HG03135 (cell line): ENCODE data around the gene YIPF6.
"Not testable (repeated sequence)": the region's sequence is repeated elsewhere in the genome, so short reads cannot be mapped to it uniquely, and the experiment has no call there.

Experiments used
- ATAC-seq: cut with Tn5 transposase; IDR thresholded peaks from one replicate; pipeline ENCODE4 v1.9.1; 2021; ENCODE audit warnings: mild to moderate bottlenecking, moderate library complexity; ENCODE audit not compliant: unreplicated experiment

The YIPF6 gene, protein sequence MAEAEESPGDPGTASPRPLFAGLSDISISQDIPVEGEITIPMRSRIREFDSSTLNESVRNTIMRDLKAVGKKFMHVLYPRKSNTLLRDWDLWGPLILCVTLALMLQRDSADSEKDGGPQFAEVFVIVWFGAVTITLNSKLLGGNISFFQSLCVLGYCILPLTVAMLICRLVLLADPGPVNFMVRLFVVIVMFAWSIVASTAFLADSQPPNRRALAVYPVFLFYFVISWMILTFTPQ

DNA sequence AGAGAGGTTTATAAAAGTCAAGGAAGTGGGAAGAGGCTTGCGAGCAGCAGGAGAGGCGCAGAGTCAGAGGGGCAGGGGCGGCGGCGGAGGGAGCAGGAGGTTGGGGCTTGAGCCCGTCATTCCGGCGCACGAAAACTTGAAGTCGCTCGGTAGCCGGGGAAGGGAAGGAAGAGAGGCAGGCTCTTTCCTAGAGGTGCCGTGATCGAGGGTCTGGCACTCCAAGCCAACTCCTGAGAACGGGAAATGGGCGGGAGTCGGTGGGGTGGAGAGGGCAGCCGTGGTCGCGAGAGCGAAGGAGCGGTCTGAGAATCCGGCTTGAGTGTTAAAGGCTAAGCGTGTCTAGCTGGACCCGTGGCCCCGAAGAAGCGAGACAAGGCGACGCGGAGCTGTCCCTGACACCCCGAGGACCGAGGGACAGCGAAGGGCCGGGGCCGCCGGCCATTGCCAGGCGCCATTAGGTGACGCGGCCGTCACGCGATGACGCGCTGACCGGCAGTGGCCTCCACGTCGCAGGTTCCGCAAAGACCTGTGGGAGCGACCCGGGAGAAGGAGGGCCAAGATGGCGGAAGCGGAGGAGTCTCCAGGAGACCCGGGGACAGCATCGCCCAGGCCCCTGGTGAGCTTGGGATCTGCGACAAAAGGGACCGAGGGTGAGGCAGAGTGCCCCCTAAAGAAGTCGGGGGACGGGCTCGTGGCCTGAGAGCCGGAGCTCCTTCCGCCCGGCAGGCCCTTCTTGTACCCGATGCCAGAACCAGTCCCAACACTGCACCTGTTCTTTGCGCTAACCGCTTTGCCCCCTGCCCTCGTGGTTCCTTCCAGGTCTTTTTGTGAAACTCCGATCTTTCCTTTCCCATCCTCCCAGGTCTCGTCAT, at the start of gene YIPF6:
Gene YIPF6 (plus strand): TSS at position 544 of the 872 bp plus-strand sequence. CDS start 16 bp downstream, at position 560.
- peak; percentile 93 for ATAC-seq

DNA sequence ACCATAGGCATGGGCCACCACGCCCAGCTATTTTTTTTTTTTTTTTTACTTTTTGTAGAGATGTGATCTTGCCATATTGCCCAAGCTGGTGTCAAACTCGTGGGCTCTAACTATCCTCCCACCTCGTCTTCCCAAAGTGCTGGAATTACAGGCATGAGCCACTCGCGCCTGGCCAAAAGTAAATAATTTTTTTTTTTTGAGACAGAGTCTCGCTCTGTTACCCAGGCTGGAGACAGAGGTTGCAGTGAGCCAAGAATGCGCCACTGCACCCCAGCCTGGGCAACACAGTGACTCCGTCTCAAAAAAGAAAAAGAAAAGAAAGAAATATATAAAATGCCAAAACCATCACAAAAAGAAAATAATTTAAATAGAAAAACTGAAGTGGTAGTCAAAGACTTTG, 47.1 kb upstream of the YIPF6 start:
- no peak for ATAC-seq

DNA sequence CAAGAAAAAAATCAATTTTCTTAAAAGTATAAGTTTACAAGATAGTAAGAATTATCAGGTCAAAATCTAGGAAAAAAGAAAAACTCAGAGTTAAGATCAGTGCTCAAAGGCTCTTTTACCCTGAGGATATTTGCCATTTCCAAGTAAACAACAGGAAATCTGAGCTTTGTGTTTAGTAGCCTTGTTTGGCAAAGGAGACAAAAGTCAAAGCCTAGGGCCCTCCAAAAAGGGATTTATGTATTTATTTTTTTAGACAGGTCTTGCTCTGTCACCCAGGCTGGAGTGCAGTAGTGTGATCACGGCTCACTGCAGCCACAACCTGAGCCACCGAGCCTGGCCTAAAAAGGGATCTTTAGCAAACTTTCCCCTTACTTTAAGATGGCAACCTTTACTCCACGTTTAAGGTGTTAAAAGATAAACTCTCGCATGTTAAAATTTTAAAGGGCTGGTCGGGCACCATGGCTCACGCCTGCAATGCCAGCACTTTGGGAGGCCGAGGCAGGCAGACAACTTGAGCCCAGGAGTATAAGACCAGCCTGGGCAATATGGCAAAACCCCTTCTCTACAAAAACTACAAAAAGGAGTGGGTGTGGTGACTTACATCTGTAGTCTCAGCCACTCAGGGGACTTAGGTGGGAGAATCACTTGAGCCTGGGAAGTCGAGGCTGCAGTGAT, 44.2 kb upstream of the YIPF6 start:
- no peak for ATAC-seq

DNA sequence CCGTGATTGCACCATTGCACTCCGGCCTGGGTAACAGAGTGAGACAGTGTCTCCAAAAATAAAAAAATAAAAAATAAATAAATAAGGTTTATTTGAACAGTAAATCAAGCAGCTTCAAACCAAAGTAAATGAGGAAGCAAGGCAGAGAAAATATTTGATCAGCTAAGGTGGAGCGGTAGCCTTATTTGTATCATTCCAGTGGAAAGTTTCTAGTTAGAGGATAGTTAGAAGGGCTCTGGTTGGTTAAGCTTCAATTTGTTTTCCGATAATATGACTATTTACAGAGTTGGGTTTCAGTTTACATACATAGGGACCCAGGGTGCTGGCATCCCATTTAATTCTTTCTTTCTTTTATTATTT, 43.7 kb upstream of the YIPF6 start:
- ATAC-seq = no peak

DNA sequence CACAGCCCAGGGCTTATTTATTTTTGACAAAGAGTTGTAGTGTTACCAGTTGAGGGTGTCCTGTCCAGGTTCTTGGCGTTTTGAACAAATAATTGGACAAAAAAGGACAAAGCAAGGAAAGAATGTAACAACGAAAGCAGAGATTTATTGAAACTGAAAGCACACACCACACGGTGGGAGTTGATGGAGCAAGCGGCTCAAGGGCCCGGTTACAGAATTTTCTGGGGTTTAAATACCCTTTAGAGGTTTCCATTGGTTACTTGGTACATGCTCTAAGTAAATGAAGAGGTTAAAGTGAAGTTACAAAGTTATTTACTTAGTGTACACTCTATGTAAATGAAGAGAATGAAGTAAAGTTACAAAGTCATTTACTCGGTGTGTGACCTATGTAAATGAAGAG, 37.8 kb upstream of the YIPF6 start:
- no peak for ATAC-seq

DNA sequence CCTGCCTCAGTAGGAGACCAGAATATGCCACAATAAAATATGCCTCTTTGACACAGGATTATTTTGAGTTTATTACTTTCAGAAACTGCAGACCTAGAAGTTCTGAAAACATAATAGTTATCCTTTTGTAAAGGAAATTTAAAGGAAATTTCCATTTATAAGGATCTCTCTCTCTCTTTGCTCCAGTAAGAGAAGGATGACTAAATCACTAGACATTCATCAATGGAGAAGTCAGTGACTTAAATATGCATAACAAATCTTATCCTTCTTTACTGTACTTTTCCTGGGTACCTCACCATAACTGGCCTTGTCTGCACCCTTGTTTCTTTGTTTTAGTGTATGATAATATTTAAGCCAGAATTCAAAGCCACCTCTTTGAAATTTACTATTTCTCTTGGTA, 37.3 kb upstream of the YIPF6 start:
- no peak for ATAC-seq

DNA sequence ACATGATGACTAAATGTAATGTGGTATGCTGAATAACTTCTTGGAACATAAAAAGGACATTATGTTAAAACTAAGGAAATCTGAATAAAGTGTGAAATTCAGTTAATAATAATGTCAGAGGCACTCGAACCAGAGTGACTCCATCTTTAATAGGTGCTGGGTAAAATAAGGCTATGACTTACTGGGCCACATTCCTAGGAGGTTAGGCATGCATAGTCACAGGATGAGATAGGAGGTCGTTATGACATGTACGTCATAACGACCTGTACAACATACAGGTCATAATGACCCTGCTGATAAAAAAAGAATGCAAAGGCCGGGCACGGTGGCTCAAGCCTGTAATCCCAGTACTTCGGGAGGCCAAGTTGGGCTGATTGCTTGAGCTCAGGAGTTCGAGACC, 36.7 kb upstream of the YIPF6 start:
- ATAC-seq = no peak

DNA sequence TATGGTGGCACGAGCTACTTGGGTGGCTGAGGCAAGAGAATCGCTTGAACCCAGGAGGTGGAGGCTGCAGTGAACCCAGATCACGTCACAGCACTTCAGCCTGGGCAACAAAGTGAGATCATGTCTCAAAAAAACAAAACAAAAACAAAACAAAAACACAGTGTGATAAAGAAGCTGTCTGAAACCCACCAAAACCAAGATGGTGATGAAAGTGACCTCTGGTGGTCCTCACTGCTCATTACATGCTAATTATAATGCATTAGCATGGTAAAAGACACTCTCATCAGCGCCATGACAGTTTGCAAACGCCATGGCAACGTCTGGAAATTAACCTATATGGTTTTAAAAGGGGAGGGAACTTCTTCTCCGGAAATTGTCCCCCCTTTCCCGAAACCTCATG, 36.2 kb upstream of the YIPF6 start:
- peak; percentile 76 for ATAC-seq

DNA sequence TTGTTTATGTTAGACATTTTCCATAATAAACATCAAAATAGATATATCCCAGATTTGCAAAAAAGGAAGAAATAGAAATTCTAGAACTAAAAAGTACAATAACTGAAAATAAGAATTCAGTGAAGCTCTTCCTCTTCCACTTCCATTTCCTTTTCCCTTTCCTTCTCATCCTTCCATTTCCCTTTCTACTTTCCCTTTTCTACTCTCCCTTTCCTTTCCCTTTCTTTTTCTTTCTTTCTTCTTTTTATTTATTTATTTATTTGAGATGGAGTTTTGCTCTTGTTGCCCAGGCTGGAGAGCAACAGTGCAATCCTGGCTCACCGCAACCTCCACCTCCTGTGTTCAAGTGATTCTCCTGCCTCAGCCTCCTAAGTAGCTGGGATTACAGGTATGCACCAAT, 35.0 kb upstream of the YIPF6 start:
- no peak for ATAC-seq

DNA sequence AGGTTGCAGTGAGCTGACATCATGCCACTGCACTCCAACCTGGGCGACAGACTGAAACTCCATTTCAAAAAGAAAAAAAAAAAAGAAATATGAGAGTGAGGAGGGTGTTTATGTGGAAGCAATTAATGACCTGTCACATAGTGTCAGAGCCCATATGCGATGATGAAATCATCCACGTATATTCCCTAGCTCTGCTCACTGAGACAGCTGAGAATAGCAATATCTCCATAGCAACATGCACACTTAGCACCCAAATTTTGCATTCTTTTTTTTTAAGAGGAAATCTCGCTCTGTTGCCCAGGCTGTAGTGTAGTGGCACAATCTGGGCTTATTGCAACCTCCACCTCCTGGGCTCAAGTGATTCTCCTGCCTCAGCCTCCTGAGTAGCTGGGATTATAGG, 34.1 kb upstream of the YIPF6 start:
- no peak for ATAC-seq

DNA sequence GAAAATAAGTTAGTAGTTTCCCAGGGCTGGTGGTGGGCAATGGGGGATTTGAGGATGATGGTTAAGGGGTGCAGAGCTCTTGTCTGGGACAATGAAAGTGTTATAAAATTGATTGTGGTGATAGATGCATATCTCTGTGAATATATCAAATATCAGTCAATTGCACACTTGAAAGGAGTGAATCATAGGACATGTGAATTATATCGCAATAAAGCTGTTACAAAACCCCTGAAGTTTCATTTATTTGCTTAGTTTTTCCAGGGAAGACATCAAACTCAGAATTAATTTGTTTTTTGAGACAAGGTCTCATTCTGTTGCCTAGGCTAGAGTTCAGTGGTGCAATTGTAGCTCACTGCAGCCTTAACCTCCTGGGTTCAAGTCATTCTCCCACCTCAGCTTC, 17.9 kb upstream of the YIPF6 start:
- ATAC-seq = no peak

DNA sequence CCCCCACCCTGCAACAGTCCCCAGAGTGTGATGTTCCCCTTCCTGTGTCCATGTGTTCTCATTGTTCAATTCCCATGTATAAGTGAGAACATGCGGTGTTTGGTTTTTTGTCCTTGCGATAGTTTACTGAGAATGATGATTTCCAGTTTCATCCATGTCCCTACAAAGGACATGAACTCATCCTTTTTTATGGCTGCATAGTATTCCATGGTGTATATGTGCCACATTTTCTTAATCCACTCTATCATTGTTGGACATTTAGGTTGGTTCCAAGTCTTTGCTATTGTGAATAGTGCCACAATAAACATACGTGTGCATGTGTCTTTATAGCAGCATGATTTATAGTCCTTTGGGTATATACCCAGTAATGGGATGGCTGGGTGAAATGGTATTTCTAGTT, 12.7 kb upstream of the YIPF6 start:
- ATAC-seq = not testable (repeated sequence)

DNA sequence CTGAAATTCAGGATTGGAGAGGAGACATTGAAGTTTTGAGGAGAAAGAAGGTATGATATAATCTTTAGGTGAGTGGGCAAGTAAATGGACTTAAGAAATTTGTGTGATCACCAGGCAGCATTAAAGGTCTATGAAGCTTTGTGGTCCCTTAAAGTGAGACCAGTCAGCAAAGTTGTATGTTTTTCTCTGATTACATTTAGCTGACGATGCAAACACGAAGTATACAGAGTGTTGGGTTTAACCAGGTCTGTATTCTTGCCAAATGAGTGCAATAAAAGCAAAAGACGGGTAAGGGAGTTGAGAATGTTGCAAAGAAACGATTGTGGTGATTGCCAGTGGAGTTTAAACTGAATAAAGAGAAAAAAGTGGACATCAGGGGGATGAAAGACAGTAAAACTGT, 11.6 kb upstream of the YIPF6 start:
- no peak for ATAC-seq

DNA sequence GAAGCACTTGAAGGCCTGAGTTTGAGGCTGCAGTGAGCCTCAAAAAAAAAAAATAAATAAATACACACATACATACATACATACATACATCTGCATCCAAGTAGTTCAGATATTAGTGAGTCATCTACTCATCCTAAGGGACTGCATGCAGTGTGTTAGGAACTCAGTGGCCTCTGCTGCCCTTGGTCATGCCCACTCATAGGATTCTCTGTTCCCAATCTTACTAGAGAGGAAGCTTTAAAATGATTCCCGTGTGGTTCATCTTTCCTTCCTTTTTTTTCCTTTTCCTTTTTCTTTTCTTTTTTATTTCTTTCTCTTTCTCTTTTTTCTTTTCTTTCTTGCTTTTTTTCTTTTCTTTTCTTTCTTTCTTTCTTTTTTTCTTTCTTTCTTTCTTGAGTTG, 10.9 kb upstream of the YIPF6 start:
- no peak for ATAC-seq

DNA sequence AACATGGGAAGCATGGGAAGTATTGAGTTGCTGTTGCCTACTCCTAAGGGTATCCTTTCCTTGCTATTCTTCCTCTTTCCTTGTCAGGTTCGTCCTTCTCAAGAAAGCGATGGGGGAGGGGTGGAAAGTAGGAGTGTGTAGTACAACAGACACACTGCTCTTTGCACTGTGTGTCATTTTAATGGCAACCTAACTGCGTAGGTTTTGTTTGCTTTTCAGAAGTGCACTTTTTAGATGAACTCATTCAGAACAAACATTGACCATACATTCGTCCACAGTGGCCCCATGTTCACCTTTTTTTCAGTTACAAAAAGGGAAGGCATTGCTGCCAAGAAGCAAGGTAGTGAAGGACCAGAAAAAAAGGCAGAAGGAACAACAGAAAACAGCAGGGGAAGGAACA, 10.2 kb upstream of the YIPF6 start:
- ATAC-seq = no peak

DNA sequence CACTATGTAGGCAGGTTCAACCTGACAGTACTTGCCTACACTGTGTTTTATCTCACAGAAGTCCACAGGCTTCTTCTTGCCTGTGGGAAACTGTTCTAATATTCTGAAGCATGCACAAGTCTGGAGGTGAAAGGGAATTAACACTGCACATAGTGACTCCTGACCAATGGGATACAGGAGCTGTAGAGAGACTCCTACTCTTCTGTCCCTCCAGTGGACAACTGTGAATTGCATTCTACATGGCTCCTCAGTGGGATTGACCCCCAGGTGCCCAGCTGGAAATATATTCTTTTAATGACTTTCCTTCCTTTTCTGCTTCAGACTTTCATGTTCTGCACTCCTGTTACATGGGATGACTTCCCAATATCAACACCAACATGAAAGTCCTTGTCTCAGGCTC, 8.2 kb upstream of the YIPF6 start:
- peak; percentile 80 for ATAC-seq

DNA sequence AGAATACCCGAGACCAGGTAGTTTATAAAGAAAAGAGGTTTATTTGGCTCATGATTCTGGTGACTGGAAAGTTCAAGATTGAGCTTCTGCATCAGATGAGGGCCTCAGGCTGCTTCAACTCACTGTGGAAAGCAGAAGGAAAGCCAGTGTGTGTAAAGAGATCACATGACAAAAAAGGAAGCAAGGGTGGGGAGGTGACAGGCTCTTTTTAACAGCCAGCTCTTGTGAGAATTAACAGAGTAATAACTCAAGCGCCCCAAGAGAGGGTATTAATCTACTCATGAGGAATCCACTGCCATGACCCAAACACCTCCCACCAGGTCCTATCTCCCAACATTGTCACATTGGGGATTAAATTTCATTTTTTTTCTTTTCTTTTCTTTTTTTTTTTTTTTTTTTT, 6.3 kb upstream of the YIPF6 start:
- ATAC-seq = no peak

DNA sequence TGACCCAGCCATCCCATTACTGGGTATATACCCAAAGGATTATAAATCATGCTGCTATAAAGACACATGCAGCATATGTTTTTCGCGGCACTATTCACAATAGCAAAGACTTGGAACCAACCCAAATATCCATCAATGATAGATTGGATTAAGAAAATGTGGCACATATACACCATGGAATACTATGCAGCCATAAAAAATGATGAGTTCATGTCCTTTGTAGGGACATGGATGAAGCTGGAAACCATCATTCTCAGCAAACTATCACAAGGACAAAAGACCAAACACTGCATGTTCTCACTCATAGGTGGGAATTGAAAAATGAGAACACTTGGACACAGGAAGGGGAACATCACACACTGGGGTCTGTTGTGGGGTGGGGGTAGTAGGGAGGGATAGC, 5.1 kb upstream of the YIPF6 start:
- not testable (repeated sequence) for ATAC-seq

DNA sequence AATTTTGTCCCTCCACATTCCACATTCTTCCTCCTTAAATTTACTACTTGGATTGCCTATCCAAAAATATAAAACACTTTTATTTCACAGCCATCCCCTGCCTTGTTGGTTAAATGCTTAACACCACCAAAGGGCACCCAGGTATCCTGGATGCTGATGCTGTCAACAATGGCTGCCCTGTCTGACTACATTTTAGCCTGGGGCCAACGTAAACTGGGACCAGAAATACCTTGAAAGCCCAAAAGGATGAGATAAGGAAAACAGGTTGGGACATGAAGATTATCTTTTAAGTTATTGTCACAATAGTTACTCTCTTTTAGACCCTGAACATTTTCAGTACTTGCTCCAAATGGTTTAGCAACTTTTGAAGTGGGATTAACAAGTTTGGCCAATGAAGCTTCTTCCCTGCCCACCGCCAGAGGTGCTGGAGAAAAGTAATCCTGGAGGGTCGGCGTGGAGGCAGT, 775 bp upstream of the YIPF6 start:
- no peak for ATAC-seq

DNA sequence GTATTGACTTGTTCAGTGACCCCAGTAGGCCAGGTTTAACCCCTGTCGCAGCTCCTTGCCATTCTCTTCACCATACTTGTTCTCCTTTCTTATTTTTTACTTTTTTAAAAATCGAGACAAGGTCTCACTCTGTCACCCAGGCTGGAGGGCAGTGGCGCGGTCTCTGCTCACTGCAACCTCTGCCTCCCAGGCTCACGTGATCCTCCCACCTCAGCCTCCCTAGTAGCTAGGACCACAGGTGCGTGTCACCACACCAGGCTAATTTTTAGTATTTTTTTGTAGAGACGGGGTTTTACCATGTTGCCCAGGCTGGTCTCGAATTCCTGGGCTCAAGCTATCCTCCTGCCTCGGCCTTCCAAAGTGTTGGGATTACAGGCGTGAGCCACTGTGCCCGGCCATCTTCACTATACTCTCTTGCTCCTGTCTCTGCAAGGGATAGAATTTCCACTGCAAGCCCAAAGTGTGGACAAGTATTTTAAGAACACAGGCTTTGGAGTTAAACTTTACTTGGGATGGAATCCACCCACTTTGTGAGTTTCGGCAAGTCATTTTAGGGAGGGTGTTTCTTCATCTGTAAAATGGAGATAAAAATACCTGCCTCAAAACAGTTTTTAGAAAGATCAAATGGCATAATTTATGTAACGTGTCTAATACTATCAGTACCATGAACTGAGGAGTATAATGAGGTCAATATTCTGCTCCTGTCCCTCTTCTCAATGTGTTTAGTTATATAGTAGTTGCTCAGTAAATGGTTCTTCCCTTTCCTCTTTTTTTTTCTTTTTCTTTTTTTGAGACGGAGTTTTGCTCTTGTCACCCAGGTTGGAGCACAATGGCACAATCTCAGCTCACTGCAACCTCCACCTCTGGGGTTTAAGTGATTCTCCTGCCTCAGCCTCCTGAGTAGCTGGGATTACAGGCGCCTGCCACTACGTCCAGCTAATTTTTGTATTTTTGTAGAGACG, 973 bp downstream of the YIPF6 start:
- no peak for ATAC-seq
